ENCODE data around the gene HESX1. TPM values are rescaled to one million over a fixed set of nuclear protein-coding genes. Genes with fewer than 3 reads are reported as not detected.

The HESX1 gene
- total and polyA plus RNA-seq, 9 of the 15 experiments (the other 6 are each of a cell fraction or from before 2014, with no cell fraction given): 0.16 to 1.2 (median 0.76) TPM

DNA sequence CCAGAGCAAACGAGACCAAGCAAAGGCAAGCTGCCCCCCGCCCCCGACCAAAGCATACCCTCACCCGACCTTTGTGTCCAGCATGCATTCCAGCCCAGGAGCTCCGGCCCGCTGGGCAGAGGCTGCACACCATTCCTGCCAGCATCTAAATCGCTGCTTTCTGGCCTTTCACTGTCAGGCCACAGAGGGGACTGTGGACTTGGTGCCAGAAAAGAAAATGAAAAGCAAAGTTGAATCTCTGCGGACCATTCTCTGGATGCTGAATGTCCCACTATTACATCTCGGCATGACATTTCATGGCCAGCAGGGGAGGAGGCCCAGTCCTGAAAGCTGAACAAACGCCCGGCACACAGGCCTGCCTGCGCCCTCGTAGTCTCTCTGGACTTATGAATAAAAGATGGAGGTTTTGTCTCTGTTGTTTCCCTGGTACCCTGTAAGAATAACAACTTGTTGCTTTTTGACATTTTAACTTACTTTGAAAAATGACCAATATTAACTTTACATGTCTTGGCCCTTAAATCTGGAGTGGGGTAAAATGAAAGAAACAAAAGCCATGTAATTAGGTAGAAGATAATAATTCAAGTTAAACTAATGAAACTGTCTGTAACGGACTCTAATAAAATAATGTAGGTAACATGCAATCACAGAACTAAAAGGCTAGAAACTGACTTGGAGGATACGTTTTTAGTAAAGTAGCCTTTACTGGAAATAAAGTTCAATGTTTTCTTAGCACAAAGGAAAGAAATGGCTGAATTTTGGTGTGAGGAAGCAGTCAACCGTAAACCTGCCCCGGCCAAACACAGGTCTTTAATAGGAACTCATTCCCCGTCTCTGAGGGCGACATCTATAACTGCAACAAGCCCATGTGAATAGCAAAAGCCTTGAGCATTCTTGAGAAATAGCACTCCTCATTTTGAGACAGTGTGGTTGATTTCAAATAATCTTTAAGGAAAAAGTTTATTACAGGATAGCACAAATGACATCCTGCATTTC, 47.3 kb downstream of the HESX1 start:
- ATAC-seq (0 out of 3 replicates have a peak, but pooled peaks have one; percentile 34), DNase-seq (ENCODE audit: extremely low read depth in 1 of 4, low spot score in 3 of 4) (no peak), FAIRE-seq (no peak)
- ChIA-PET CTCF (ENCODE audit: low intra/inter-chr PET ratio) (no interaction called here), POLR2A (no interaction called here)
- Histone ChIP-seq H4K20me1 (replicated peaks; ENCODE audit: control insufficient read depth, insufficient read depth, low read length) (no peaks in the 10 kb centered on the region), H3K27me3 (ENCODE audit: control insufficient read depth in 2 of 2, insufficient read depth in 2 of 2, low read length in 2 of 2) (peaks cover 7 to 42% of the 10 kb centered on the region in 2 experiments; a peak in 3 of 5 replicates), H3K4me1 (replicated peaks in 1 of 2; ENCODE audit: control insufficient read depth in 2 of 2, insufficient read depth in 2 of 2, low read length in 2 of 2) (no peaks in the 10 kb centered on the region), H3K9me1 (ENCODE audit: control insufficient read depth, insufficient read depth, low read length) (no peaks in the 10 kb centered on the region), H3K36me3 (ENCODE audit: control insufficient read depth, insufficient read depth, low read length) (no peaks in the 10 kb centered on the region), H2AFZ (ENCODE audit: low read depth, low read length) (no peak overlapping the region), H3K79me2 (ENCODE audit: control insufficient read depth, insufficient read depth, low read length) (no peaks in the 10 kb centered on the region), H3K4me3 (no peak overlapping the region), H3K9me3 (replicated peaks; ENCODE audit: control insufficient read depth, insufficient read depth, low read depth, low read length) (no peaks in the 10 kb centered on the region), H3K27ac (ENCODE audit: extremely low read depth, low read depth, low read length) (no peak overlapping the region), H3K9ac (ENCODE audit: insufficient read depth in 1 of 2, low read depth in 2 of 2, low read length in 2 of 2) (no peak overlapping the region), H3K4me2 (ENCODE audit: insufficient read depth, low read length) (no peak overlapping the region)
- intact Hi-C loops (cut with micrococcal nuclease): no loop called here
- TF ChIP-seq CBX8 (IDR thresholded peaks at IDR 0.05; ENCODE audit: borderline replicate concordance, extremely low read depth, low read depth, low read length, poor library complexity, severe bottlenecking) (peak; percentile 14), MTF1 (CRISPR knock-in tag; IDR thresholded peaks at IDR 0.05; ENCODE audit: borderline replicate concordance) (no peak)
- in situ Hi-C loops (cut with MboI): no loop called here
- no TSS peak for BruUV-seq (replicated peaks)
- WGBS (ENCODE audit: insufficient coverage, low coverage, missing lambda C conversion rate): 6% methylated on average over 19 of the region's 19 CpGs

DNA sequence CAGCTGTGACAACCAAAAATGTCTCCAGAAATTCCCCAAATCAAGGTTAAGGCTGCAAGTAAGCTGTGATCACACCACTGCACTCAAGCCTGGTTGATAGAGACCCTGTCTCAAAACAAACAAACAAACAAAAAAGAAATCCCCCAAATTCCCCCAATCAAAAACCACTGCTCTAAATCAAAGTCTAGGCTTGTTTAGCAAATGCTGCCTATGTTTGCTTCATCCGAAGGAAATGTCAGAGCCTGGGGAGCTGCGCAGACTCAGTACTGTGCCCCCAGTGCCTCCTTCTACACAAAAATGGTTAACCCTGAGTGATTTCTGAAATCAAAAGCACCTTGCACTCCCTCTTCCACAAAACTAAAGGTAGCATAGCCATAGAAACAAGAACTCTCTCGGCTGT, 48.0 kb downstream of the HESX1 start:
- no peak for FAIRE-seq
- in situ Hi-C loops (cut with MboI) (no loop called here), intact Hi-C loops (cut with micrococcal nuclease) (no loop called here)
- Histone ChIP-seq H3K36me3 (ENCODE audit: control insufficient read depth, insufficient read depth, low read length) (no peaks in the 10 kb centered on the region), H3K9me1 (ENCODE audit: control insufficient read depth, insufficient read depth, low read length) (no peaks in the 10 kb centered on the region), H3K27ac (ENCODE audit: extremely low read depth, low read depth, low read length) (no peak overlapping the region), H3K4me3 (no peak overlapping the region), H3K9ac (ENCODE audit: insufficient read depth in 1 of 2, low read depth in 2 of 2, low read length in 2 of 2) (no peak overlapping the region), H3K4me1 (replicated peaks in 1 of 2; ENCODE audit: control insufficient read depth in 2 of 2, insufficient read depth in 2 of 2, low read length in 2 of 2) (no peaks in the 10 kb centered on the region), H3K27me3 (ENCODE audit: control insufficient read depth in 2 of 2, insufficient read depth in 2 of 2, low read length in 2 of 2) (peaks cover 4 to 35% of the 10 kb centered on the region in 2 experiments; a peak in 3 of 5 replicates), H3K9me3 (replicated peaks; ENCODE audit: control insufficient read depth, insufficient read depth, low read depth, low read length) (no peaks in the 10 kb centered on the region), H4K20me1 (replicated peaks; ENCODE audit: control insufficient read depth, insufficient read depth, low read length) (no peaks in the 10 kb centered on the region), H3K4me2 (ENCODE audit: insufficient read depth, low read length) (no peak overlapping the region), H3K79me2 (ENCODE audit: control insufficient read depth, insufficient read depth, low read length) (no peaks in the 10 kb centered on the region), H2AFZ (ENCODE audit: low read depth, low read length) (no peak overlapping the region)
- no peak for ATAC-seq
- POLR2A ChIA-PET: no interaction called here
- DNase-seq (ENCODE audit: extremely low read depth in 1 of 4, low spot score in 3 of 4): no peak
- CTCF ChIA-PET (ENCODE audit: low intra/inter-chr PET ratio): no interaction called here
- no TSS peak for BruUV-seq (replicated peaks)
- WGBS (ENCODE audit: insufficient coverage, low coverage, missing lambda C conversion rate): 0% methylated on average over 3 of the region's 3 CpGs
- TF ChIP-seq CREB1 (IDR thresholded peaks at IDR 0.05) (no peak), CREB1 (CRISPR knock-in tag; IDR thresholded peaks at IDR 0.05) (no peak), TRIM24 (IDR thresholded peaks at IDR 0.05) (no peak), ERF (CRISPR knock-in tag; IDR thresholded peaks at IDR 0.05) (no peak), MTA1 (IDR thresholded peaks at IDR 0.05; ENCODE audit: borderline replicate concordance) (no peak)
- TF ChIP-seq, protein P1, sequence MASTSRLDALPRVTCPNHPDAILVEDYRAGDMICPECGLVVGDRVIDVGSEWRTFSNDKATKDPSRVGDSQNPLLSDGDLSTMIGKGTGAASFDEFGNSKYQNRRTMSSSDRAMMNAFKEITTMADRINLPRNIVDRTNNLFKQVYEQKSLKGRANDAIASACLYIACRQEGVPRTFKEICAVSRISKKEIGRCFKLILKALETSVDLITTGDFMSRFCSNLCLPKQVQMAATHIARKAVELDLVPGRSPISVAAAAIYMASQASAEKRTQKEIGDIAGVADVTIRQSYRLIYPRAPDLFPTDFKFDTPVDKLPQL (IDR thresholded peaks at IDR 0.05; ENCODE audit: extremely low read depth, insufficient read length): no peak
- TF ChIP-seq, protein P2, sequence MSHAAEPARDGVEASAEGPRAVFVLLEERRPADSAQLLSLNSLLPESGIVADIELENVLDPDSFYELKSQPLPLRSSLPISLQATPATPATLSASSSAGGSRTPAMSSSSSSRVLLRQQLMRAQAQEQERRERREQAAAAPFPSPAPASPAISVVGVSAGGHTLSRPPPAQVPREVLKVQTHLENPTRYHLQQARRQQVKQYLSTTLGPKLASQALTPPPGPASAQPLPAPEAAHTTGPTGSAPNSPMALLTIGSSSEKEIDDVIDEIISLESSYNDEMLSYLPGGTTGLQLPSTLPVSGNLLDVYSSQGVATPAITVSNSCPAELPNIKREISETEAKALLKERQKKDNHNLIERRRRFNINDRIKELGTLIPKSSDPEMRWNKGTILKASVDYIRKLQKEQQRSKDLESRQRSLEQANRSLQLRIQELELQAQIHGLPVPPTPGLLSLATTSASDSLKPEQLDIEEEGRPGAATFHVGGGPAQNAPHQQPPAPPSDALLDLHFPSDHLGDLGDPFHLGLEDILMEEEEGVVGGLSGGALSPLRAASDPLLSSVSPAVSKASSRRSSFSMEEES (CRISPR knock-in tag; IDR thresholded peaks at IDR 0.05): no peak
- TF ChIP-seq, protein P3, sequence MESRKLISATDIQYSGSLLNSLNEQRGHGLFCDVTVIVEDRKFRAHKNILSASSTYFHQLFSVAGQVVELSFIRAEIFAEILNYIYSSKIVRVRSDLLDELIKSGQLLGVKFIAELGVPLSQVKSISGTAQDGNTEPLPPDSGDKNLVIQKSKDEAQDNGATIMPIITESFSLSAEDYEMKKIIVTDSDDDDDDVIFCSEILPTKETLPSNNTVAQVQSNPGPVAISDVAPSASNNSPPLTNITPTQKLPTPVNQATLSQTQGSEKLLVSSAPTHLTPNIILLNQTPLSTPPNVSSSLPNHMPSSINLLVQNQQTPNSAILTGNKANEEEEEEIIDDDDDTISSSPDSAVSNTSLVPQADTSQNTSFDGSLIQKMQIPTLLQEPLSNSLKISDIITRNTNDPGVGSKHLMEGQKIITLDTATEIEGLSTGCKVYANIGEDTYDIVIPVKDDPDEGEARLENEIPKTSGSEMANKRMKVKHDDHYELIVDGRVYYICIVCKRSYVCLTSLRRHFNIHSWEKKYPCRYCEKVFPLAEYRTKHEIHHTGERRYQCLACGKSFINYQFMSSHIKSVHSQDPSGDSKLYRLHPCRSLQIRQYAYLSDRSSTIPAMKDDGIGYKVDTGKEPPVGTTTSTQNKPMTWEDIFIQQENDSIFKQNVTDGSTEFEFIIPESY (CRISPR knock-in tag; IDR thresholded peaks at IDR 0.05): no peak
